Cerebellar nuclear complex (tissue), 1 donor: ENCODE results near the gene METTL14.
"Not testable (repeated sequence)": the region's sequence is repeated elsewhere in the genome, so short reads cannot be mapped to it uniquely, and the experiment has no call there.

Experiments
- DNase-seq, 2 experiments: peaks; one replicate each; lab custom pipeline; 2025; lab: John Stamatoyannopoulos, UW

The METTL14 gene

DNA sequence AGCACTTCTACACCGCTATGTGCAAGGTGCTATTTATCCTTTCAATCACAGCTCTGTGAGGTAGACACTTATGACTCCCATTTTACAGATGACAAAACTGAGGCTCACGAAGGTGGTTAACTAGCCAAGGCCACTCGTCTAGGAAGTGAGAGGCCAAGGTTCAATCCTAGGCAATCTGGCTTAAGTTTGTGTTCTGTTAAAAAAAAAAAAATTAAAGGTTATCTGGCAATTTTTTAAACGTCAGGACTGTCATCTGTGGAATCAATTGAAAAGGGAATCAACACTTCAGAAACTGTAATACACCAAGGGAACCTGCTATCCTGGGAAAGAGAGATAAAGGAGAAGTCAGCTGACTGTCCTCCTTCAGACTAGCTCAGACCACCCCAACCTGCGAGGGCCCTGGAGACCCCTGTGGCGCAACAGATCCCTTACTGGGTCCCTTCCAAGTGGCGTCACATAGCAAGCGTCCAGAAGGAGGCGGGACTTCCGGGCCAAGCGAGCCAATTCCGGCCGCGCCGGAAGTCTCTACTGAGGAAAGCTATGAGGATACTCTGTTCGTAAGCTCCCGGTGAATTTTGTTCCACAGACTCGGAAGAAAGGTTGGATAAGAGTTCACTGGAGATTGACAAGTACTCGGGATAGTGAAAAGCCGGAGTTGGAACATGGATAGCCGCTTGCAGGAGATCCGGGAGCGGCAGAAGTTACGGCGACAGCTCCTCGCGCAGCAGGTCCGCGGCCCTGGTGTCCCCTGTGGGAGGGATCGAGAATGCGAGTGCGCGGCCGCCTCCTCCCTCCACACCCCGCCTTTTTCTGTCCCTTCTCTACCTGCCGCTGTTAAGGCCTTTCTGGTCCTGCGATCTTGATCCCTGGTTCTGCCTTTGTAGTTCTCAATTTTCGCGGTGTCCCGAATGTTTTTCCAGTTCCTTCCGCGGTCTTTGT lies at the start of gene METTL14:
METTL14 (plus strand) TSS at position 520 of the 939 bp plus-strand sequence; CDS start at position 663, 143 bp downstream.
- peak in 1 of 2 experiments; percentile 89 for DNase-seq

DNA sequence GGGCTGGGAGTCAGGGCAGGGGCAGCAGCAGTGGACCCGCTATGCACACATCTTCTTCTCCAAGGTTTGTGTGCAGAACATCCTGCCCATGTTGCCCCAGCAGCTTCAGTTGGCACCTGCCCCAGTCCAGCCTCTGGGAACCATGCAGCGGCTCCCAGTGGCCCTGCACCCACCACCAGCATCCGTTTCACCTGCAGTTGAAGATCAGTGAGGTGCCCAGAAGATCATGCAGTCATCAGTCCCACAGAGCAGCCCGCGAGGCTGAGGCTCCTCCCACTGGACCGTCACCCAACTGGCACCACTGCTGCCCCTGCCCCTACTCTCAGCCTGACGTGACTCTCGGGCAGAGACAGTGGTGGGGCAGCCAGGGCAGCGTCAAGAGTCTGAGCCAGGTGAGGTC lies 49.1 kb upstream of the METTL14 start:
- DNase-seq: not testable (repeated sequence)

- not testable (repeated sequence) for DNase-seq
Measured at GRCh38 chr4:118664665-118665064, 20.5 kb upstream of the METTL14 start.

GRCh38 chr4:118669220-118669619 lies 16.0 kb upstream of the METTL14 start:
- DNase-seq: not testable (repeated sequence)

DNA sequence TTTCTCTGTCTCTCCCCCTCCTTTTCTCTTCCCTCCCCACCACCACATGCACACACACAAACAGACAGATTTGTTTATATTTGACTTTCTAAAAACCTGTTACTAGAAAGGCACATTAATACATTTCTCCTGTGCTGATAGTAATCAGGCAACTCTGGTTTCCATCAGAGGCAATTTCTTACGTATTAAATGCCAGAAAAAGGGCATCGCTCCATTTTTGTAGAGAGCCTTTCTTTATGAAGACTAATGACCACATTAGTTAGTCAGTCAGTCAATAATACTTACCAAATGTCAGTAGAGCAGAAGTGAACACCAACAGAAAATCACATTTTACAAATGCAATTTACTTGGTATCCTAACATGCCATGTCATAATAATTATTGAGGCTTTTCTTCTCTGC lies 14.2 kb upstream of the METTL14 start:
- DNase-seq: not testable (repeated sequence)

DNA sequence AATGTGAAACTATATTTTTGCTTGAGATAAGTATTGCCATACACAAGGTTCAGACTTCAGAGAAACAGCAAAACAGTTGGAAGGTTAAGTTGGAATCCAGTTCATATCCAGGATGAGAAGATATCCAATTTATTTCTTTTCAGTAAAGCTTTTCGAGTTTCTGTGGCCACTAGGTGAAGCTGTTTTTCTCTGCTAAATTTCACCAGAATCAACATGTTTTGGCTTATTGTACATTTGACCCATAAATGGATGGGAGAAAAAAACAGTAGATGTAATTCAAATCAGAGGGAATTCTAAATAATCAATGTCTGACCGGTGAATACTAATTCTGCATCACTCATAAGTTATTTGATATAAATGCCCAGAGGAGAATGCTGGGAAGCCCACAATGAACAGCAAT lies 9.1 kb upstream of the METTL14 start:
- no peak for DNase-seq

DNA sequence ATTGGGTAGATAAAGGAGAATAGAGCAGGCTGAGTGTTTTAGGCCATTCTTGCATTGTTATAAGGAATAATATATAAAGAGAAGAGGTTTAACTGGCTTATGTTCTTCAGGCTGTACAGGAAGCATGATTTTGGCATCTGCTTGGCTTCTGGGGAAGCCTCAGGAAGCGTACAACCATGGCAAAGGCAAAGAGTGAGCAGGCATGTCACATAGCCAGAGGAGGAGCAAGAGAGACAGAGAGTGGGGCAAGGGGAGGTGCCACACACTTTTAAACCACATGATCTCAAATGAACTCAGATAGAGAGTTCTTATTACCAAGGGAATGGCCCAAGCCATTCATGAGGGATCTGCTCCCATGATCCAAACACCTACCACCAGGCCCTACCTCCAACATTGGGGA lies 4.4 kb upstream of the METTL14 start:
- no peak for DNase-seq

GRCh38 chr4:118682928-118683327 lies 2.3 kb upstream of the METTL14 start:
- no peak for DNase-seq

GRCh38 chr4:118683513-118683912 lies 1.7 kb upstream of the METTL14 start:
- no peak for DNase-seq

DNA sequence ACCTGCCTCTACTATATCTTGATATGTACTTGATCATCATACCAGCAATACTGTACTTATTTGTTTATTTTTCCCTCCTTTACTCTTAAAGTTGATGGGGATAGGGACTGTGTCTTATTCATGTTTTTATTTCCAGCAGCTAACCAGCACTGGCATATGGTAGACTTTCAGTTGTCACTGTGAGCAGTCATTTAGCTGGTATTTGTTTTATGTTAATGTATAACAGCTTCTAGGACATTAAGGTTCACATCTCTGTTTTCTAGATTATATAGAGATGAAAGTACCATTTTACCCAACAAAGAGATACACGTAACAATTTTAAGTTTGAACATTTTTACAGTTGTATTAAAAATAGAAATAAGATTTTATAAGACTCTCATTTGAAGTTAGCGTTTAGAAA lies 17.9 kb downstream of the METTL14 start:
- no peak for DNase-seq

DNA sequence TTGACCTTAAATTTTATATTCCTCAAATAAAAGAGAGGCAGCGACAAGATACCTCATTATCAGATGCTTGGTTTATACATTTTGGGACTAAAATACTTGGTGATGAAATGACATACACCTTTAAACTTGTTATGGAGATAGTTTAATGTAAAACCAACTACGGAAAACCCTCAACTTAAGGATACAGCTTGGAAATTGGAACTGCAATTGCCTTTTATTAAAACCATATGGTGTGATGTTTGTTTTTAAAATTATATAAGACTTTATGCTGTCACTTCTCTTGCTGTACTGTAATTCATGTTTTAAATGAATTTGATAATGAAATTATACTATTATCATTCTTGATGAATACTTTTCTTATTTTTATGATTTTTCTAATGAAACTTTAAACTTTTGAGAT lies 25.9 kb downstream of the METTL14 start:
- DNase-seq: no peak

DNA sequence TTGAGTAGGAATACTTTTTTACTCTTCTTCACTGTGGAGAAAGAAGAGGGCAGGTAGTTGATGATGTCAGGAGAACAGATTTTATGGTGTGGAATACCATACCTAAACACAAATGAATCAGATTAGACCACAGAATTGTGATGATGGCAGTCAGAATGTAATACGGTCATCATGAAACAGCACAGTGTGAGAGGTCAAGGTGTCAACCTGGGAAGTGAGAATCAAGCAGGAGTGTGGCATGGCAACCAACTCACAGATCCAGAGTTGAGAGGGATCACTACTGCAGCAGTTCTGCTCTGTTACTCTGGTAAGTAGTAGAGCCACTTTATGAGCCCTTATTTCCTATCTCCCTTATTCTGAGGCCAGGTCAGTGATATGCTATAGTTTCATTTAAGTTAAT lies 27.7 kb downstream of the METTL14 start:
- no peak for DNase-seq

DNA sequence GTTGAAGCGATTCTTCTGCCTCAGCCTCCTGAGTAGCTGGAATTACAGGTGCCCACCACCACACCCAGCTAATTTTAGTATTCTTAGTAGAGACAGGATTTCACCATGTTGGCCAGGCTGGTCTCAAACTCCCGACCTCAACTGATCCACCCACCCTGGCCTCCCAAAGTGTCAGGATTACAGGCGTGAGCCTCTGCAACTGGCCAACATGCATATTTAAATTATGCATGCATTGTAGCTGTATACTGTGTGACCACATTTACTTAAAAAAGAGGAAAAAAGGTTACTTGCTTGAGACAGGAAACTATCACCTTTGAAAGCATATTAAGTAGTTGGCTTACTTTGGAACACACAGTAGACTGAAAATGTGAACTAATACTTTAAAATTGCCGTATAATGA lies 29.5 kb downstream of the METTL14 start:
- no peak for DNase-seq

GRCh38 chr4:118716304-118716703 lies 31.1 kb downstream of the METTL14 start:
- DNase-seq: no peak

DNA sequence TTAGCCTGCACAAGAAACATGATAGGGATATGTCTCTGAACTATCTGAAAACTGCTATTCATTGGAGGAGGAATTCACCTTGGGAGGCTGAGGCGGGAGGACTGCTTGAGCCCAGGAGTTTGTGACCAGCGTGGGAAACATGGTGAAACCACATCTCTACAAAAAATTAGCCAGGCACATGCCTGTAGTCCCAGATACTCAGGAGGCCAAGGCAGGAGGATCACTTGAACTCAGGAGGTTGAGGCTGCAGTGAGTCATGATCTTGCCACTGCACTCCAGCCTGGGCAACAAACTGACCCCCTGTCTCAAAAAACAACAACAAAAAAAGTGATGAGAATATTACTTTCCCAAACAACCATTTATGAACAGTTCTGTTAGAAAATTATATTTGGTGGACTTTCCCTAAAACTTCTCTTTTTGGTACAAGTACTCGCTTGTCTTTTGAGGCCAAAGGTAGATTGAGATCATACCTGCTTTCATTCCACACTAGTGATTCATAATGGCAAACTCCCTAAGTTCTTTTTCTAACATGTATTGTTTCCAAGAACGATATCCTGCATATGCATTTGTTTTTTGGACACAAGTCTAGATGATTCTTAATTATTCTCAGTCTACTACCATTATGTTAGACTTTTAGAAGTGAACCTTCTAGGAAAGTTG lies 33.4 kb downstream of the METTL14 start:
- no peak for DNase-seq

- no peak for DNase-seq
Measured at GRCh38 chr4:118721752-118722151, 36.6 kb downstream of the METTL14 start.

- no peak for DNase-seq
Measured at GRCh38 chr4:118723369-118723768, 38.2 kb downstream of the METTL14 start.

GRCh38 chr4:118727360-118727759 lies 42.2 kb downstream of the METTL14 start:
- no peak for DNase-seq

GRCh38 chr4:118729287-118730286 lies 44.4 kb downstream of the METTL14 start:
- no peak for DNase-seq

- DNase-seq: no peak
Measured at GRCh38 chr4:118730683-118731082, 45.5 kb downstream of the METTL14 start.

GRCh38 chr4:118732591-118733330 lies 47.6 kb downstream of the METTL14 start:
- DNase-seq: no peak
